SK-N-SH (cell line): ENCODE data around the gene ACLY. TPM values are rescaled to one million over a fixed set of nuclear protein-coding genes. Genes with fewer than 3 reads are reported as not detected.
"Not testable (repeated sequence)": the region's sequence is repeated elsewhere in the genome, so short reads cannot be mapped to it uniquely, and the experiment has no call there.

Source experiments
- CTCF ChIA-PET: fragments of 300-600, 350-600 bp; formaldehyde crosslinking; extraction: SDS; loops from one replicate; lab custom pipeline; 2021; lab: Yijun Ruan, JAX
- POLR2A ChIA-PET: fragments of 350-600 bp; sonication (Branson Sonifier 250); formaldehyde crosslinking; extraction: SDS; loops from one replicate; lab custom pipeline; 2020; ENCODE audit warnings: antibody characterized with exemption, inconsistent platforms; lab: Yijun Ruan, JAX
- DNase-seq: peaks from one replicate; pipeline ENCODE4 v3.0.0; 2012
- H2AFZ ChIP-seq: fragments of 200-600 bp; sonication (generic); 2 replicates; pipeline ENCODE4 v1.8.1; 2016; ENCODE audit warnings: antibody characterized with exemption, mild to moderate bottlenecking, low read depth
- H3F3A ChIP-seq: fragments of 200-600 bp; sonication (generic); replicated peaks from 2 replicates; pipeline ENCODE3; 2016; ENCODE audit warnings: antibody characterized with exemption, mild to moderate bottlenecking; ENCODE audit not compliant: insufficient read depth
- H3K27ac ChIP-seq, 2 experiments: fragments of 200-500 bp in 1 of 2; fragments of 200-600 bp in 1 of 2; sonication (Bioruptor generic) in 1 of 2; sonication (generic), shearing (Covaris generic) in 1 of 2; 2 replicates each; pipeline versions ENCODE4 v1.5.1 to v1.6.1; 2014 to 2016; ENCODE audit warnings: low read depth in 2 of 2, inconsistent platforms in 1 of 2, low read length in 1 of 2, mild to moderate bottlenecking in 1 of 2, mixed read lengths in 1 of 2
- H3K27me3 ChIP-seq: fragments of 200-600 bp; sonication (generic), shearing (Covaris generic); 2 replicates; pipeline ENCODE4 v1.6.1; 2016; ENCODE audit warnings: mixed run types; ENCODE audit not compliant: insufficient read depth
- H3K36me3 ChIP-seq, 2 experiments: fragments of 200-500 bp in 1 of 2; fragments of 200-600 bp in 1 of 2; sonication (Bioruptor generic) in 1 of 2; sonication (generic) in 1 of 2; replicated peaks in 1 of 2; 2 replicates each; pipeline versions ENCODE3 to v1.5.1; 2014 to 2016; ENCODE audit warnings: low read length in 1 of 2, mild to moderate bottlenecking in 1 of 2; ENCODE audit not compliant: insufficient read depth in 2 of 2, control insufficient read depth in 1 of 2
- H3K4me1 ChIP-seq, 2 experiments: fragments of 200-500 bp in 1 of 2; fragments of 200-600 bp in 1 of 2; sonication (Bioruptor generic) in 1 of 2; sonication (generic), shearing (Covaris generic) in 1 of 2; 2 replicates each; pipeline versions ENCODE4 v1.5.1 to v1.6.1; 2014 to 2016; ENCODE audit warnings: low read depth in 1 of 2, low read length in 1 of 2, mixed run types in 1 of 2; ENCODE audit not compliant: insufficient read depth in 2 of 2, control insufficient read depth in 1 of 2
- H3K4me2 ChIP-seq: fragments of 200-600 bp; sonication (generic), shearing (Covaris generic); 2 replicates; pipeline ENCODE4 v1.6.1; 2017; ENCODE audit warnings: mixed run types
- H3K4me3 ChIP-seq, 2 experiments: fragments of 200-500 bp in 1 of 2; fragments of 200-600 bp in 1 of 2; sonication (Bioruptor generic) in 1 of 2; sonication (generic), shearing (Covaris generic) in 1 of 2; 2 replicates each; pipeline versions ENCODE4 v1.5.1 to v1.8.1; 2014 to 2016; ENCODE audit warnings: low read depth in 2 of 2, inconsistent platforms in 1 of 2, low read length in 1 of 2, mild to moderate bottlenecking in 1 of 2, mixed read lengths in 1 of 2, moderate library complexity in 1 of 2
- H3K79me2 ChIP-seq: fragments of 200-600 bp; sonication (generic); 2 replicates; pipeline ENCODE4 v1.8.1; 2017; ENCODE audit warnings: mild to moderate bottlenecking; ENCODE audit not compliant: insufficient read depth
- H3K9ac ChIP-seq: fragments of 200-600 bp; sonication (generic); 2 replicates; pipeline ENCODE4 v1.6.1; 2017; ENCODE audit warnings: mixed run types
- H3K9me2 ChIP-seq: fragments of 200-600 bp; sonication (generic); 2 replicates; pipeline ENCODE4 v1.6.1; 2017; ENCODE audit warnings: mixed run types
- H3K9me3 ChIP-seq: fragments of 200-600 bp; sonication (generic); 2 replicates; pipeline ENCODE4 v1.6.1; 2017; ENCODE audit warnings: mixed run types, mild to moderate bottlenecking, moderate library complexity
- H4K20me1 ChIP-seq: fragments of 200-600 bp; sonication (generic); 2 replicates; pipeline ENCODE4 v1.6.1; 2017; ENCODE audit warnings: mild to moderate bottlenecking, mixed run types; ENCODE audit not compliant: insufficient read depth
- CHD2 ChIP-seq: fragments of 150-350 bp; IDR thresholded peaks from 2 replicates; pipeline ENCODE4 v1.6.1; 2018; ENCODE audit warnings: low read length; ENCODE audit not compliant: partially characterized antibody
- ELF1 ChIP-seq: IDR thresholded peaks from 2 replicates; pipeline ENCODE4 v1.4.0; 2012
- EP300 ChIP-seq, 2 experiments: IDR thresholded peaks; 2 replicates each; pipeline versions ENCODE4 v1.4.0 to v1.6.1; 2012; ENCODE audit warnings: borderline replicate concordance in 1 of 2, low read depth in 1 of 2, low read length in 1 of 2
- EZH2phosphoT487 ChIP-seq: fragments of 200-600 bp; sonication (generic); IDR thresholded peaks from 2 replicates; pipeline ENCODE4 v1.6.1; 2017; ENCODE audit warnings: low read depth, mixed run types, mild to moderate bottlenecking, antibody characterized with exemption, moderate library complexity, borderline replicate concordance
- FOSL2 ChIP-seq: IDR thresholded peaks from 2 replicates; pipeline ENCODE4 v1.4.0; 2012; ENCODE audit warnings: low read depth, mild to moderate bottlenecking, moderate library complexity, borderline replicate concordance
- FOXJ3 ChIP-seq: sonication (generic); formaldehyde crosslinking; IDR thresholded peaks from 2 replicates; pipeline ENCODE4 v1.5.1; 2020; ENCODE audit warnings: mild to moderate bottlenecking, missing genetic modification reagents
- FOXM1 ChIP-seq: IDR thresholded peaks from 2 replicates; pipeline ENCODE4 v1.4.0; 2012; ENCODE audit warnings: low read depth, mild to moderate bottlenecking
- GATA2 ChIP-seq: sonication (generic); formaldehyde crosslinking; IDR thresholded peaks from 2 replicates; pipeline ENCODE4 v1.5.0; 2020; ENCODE audit warnings: mild to moderate bottlenecking, missing genetic modification reagents
- JUND ChIP-seq: IDR thresholded peaks from 2 replicates; pipeline ENCODE4 v1.4.0; 2012
- MAX ChIP-seq: IDR thresholded peaks from 2 replicates; pipeline ENCODE4 v1.4.0; 2012; ENCODE audit warnings: low read depth
- MEF2A ChIP-seq: IDR thresholded peaks from 2 replicates; pipeline ENCODE4 v1.4.0; 2012; ENCODE audit warnings: low read depth, borderline replicate concordance
- MXI1 ChIP-seq: IDR thresholded peaks from 2 replicates; pipeline ENCODE4 v1.6.1; 2012; ENCODE audit warnings: mild to moderate bottlenecking, low read depth, low read length, improper control_type of control experiment
- NFIC ChIP-seq: IDR thresholded peaks from 2 replicates; pipeline ENCODE4 v1.4.0; 2012; ENCODE audit warnings: borderline replicate concordance
- NRF1 ChIP-seq: IDR thresholded peaks from 2 replicates; pipeline ENCODE4 v1.6.1; 2012; ENCODE audit warnings: low read depth, mild to moderate bottlenecking, low read length
- PBX3 ChIP-seq: IDR thresholded peaks from 2 replicates; pipeline ENCODE4; 2012
- POLR2AphosphoS5 ChIP-seq: IDR thresholded peaks from 2 replicates; pipeline ENCODE4 v1.6.1; 2012; ENCODE audit warnings: low read depth, low read length
- RCOR1 ChIP-seq: fragments of 150-350 bp; IDR thresholded peaks from 2 replicates; pipeline ENCODE4 v1.6.1; 2017; ENCODE audit warnings: antibody characterized with exemption, low read length
- RXRA ChIP-seq: IDR thresholded peaks from 2 replicates; pipeline ENCODE4 v1.4.0; 2012; ENCODE audit warnings: low read depth, mild to moderate bottlenecking, borderline replicate concordance
- SIN3A ChIP-seq: IDR thresholded peaks from 2 replicates; pipeline ENCODE4 v1.6.1; 2012; ENCODE audit warnings: low read depth, mild to moderate bottlenecking, low read length, moderate library complexity, borderline replicate concordance
- SMC3 ChIP-seq: IDR thresholded peaks from 2 replicates; pipeline ENCODE4 v1.6.1; 2012; ENCODE audit warnings: low read depth, low read length, improper control_type of control experiment
- TAF1 ChIP-seq: IDR thresholded peaks from 2 replicates; pipeline ENCODE4 v1.6.1; 2012; ENCODE audit warnings: low read depth, mild to moderate bottlenecking, low read length, moderate library complexity, borderline replicate concordance
- TEAD4 ChIP-seq: IDR thresholded peaks from 2 replicates; pipeline ENCODE4 v1.4.0; 2012; ENCODE audit warnings: mild to moderate bottlenecking, borderline replicate concordance; ENCODE audit not compliant: insufficient read depth
- USF1 ChIP-seq: IDR thresholded peaks from 2 replicates; pipeline ENCODE4 v1.4.0; 2012; ENCODE audit warnings: low read depth, borderline replicate concordance
- WGBS: methylation state at CpG from one replicate; pipeline ENCODE4 v1.1.6; 2017; ENCODE audit warnings: low lambda C conversion rate; 5-methylcytosine and 5-hydroxymethylcytosine counted together
- polyA plus RNA-seq, 3 experiments: library from polyadenylated mRNA; depleted of rRNA; stranded (reverse); fragments of >200 nt; gene quantifications; 2 replicates each; pipeline ENCODE4 v1.2.3, GENCODE V29; 2012

The ACLY gene
- polyA plus RNA-seq, 1 of the 3 experiments (the other 2 are of a cell fraction) = 163 TPM

- not testable (repeated sequence) for DNase-seq, H3K27me3 ChIP-seq, H3K9me3 ChIP-seq, H3K79me2 ChIP-seq, H4K20me1 ChIP-seq, H3K36me3 ChIP-seq, H3F3A ChIP-seq, H3K9me2 ChIP-seq
- 16% methylated on average over 18 of the region's 18 CpGs for WGBS
- Histone ChIP-seq H3K4me3 (peak overlapping the region; percentile 61 to 70), H3K4me2 (peak overlapping the region; percentile 78), H2AFZ (peak overlapping the region; percentile 95), H3K9ac (peak overlapping the region; percentile 66), H3K4me1 (peaks cover 0 to 10% of the 10 kb centered on the region in 2 experiments; a peak in 3 of 4 replicates), H3K27ac (peak overlapping the region; percentile 70 to 81)
- ChIA-PET POLR2A (interaction anchor here (0.6 to 1.7 kb wide), 8 partner anchors 8 to 241 kb away, joined by 3 to 21 read pairs (median 4); partner anchors contain the start of genes ACLY, DNAJC7 and KLHL11), CTCF (interaction anchor here (0.7 to 1.6 kb wide), 6 partner anchors 14 to 193 kb away, joined by 3 to 4 read pairs (median 4); no protein-coding TSS in a partner anchor)
- TF ChIP-seq PBX3 = 0 out of 2 replicates have a peak, but pooled peaks have one; percentile 2
Observed at GRCh38 chr17:41930833-41931156, 12.0 kb upstream of the ACLY start.

GRCh38 chr17:41930009-41930832 is 11.5 kb upstream of the ACLY start, which contains the start of gene ODAD4:
ODAD4 (plus strand) TSS chr17:41930617; CDS start chr17:41930724, 107 bp downstream.
- Histone ChIP-seq H3K9ac (peak within 1 kb of the TSS; percentile 66), H3K4me1 (peaks cover 0 to 10% of the 10 kb centered on the region in 2 experiments; a peak in 3 of 4 replicates), H3K79me2 (peaks cover 4% of the 10 kb centered on the region), H3K27me3 (no peaks in the 10 kb centered on the region), H4K20me1 (no peaks in the 10 kb centered on the region), H2AFZ (peak within 1 kb of the TSS; percentile 95), H3K4me2 (peak within 1 kb of the TSS; percentile 78), H3K9me2 (no peaks in the 10 kb centered on the region), H3K4me3 (peak within 1 kb of the TSS; percentile 61 to 70), H3F3A (peaks cover 6% of the 10 kb centered on the region), H3K27ac (peak within 1 kb of the TSS; percentile 81 to 83), H3K36me3 (peaks cover 0 to under 1% of the 10 kb centered on the region in 2 experiments), H3K9me3 (no peaks in the 10 kb centered on the region)
- 2% methylated on average over 31 of the region's 43 CpGs for WGBS
- DNase-seq = peak; percentile 95
- CTCF ChIA-PET = interaction anchor here (0.7 to 1.6 kb wide), 7 partner anchors 9 to 193 kb away, joined by 3 to 4 read pairs (median 3); no protein-coding TSS in a partner anchor
- POLR2A ChIA-PET = interaction anchor here (0.6 to 1.7 kb wide), 10 partner anchors 9 to 241 kb away, joined by 3 to 21 read pairs (median 5); partner anchors contain the start of genes ACLY, DNAJC7 and KLHL11
- TF ChIP-seq MEF2A = no peak
- TF ChIP-seq EP300 (IDR thresholded peaks at IDR 0.05; ENCODE audit: borderline replicate concordance in 1 of 2, low read depth in 1 of 2, low read length in 1 of 2) = no peak; a peak in 1 of 4 replicates
- TF ChIP-seq FOXJ3 (CRISPR knock-in tag) = no peak
- no peak for TF ChIP-seq EZH2phosphoT487
- TF ChIP-seq RCOR1 = no peak
- TF ChIP-seq NRF1 = peak; percentile 98
- TF ChIP-seq JUND = no peak
- TF ChIP-seq TEAD4 = no peak
- TF ChIP-seq POLR2AphosphoS5 = peak; percentile 92
- peak; percentile 85 for TF ChIP-seq MXI1
- TF ChIP-seq FOXM1 = no peak
- TF ChIP-seq NFIC = peak; percentile 53; the same call in 1 of the 2 replicates
- TF ChIP-seq SMC3 = peak; percentile 37; the same call in 1 of the 2 replicates
- TF ChIP-seq USF1 = no peak
- no peak for TF ChIP-seq CHD2
- peak; percentile 59; the same call in 1 of the 2 replicates for TF ChIP-seq TAF1
- TF ChIP-seq MAX = peak; percentile 91
- TF ChIP-seq ELF1 = peak; percentile 76; the same call in 1 of the 2 replicates
- TF ChIP-seq SIN3A = peak; percentile 85; the same call in 1 of the 2 replicates
- TF ChIP-seq RXRA = no peak
- no peak for TF ChIP-seq GATA2 (CRISPR knock-in tag)
- TF ChIP-seq FOSL2 = no peak
- peak; percentile 32 for TF ChIP-seq PBX3
